Endometrial microvascular endothelial cells (primary cell): ENCODE results near the gene CYTH3. TPM values are rescaled to one million over a fixed set of nuclear protein-coding genes. Genes with fewer than 3 reads are reported as not detected.
"Not testable (repeated sequence)": the region's sequence is repeated elsewhere in the genome, so short reads cannot be mapped to it uniquely, and the experiment has no call there.

Source experiments
- in situ Hi-C: cut with HindIII; loops from 2 replicates; pipeline ENCODE4 v1.10.0; 2017; ENCODE audit warnings: low sequenced_read_pairs, low pct_unique_long_range_greater_than_20kb; ENCODE audit errors: inconsistent ontology term
- total RNA-seq: library from RNA; depleted of rRNA; stranded (reverse); fragments of >200 nt; gene quantifications from one replicate; pipeline ENCODE4 v1.2.3, GENCODE V29; 2015; ENCODE audit errors: inconsistent ontology term

CYTH3 gene, protein sequence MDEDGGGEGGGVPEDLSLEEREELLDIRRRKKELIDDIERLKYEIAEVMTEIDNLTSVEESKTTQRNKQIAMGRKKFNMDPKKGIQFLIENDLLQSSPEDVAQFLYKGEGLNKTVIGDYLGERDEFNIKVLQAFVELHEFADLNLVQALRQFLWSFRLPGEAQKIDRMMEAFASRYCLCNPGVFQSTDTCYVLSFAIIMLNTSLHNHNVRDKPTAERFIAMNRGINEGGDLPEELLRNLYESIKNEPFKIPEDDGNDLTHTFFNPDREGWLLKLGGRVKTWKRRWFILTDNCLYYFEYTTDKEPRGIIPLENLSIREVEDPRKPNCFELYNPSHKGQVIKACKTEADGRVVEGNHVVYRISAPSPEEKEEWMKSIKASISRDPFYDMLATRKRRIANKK
- total RNA-seq: 8.9 TPM

DNA sequence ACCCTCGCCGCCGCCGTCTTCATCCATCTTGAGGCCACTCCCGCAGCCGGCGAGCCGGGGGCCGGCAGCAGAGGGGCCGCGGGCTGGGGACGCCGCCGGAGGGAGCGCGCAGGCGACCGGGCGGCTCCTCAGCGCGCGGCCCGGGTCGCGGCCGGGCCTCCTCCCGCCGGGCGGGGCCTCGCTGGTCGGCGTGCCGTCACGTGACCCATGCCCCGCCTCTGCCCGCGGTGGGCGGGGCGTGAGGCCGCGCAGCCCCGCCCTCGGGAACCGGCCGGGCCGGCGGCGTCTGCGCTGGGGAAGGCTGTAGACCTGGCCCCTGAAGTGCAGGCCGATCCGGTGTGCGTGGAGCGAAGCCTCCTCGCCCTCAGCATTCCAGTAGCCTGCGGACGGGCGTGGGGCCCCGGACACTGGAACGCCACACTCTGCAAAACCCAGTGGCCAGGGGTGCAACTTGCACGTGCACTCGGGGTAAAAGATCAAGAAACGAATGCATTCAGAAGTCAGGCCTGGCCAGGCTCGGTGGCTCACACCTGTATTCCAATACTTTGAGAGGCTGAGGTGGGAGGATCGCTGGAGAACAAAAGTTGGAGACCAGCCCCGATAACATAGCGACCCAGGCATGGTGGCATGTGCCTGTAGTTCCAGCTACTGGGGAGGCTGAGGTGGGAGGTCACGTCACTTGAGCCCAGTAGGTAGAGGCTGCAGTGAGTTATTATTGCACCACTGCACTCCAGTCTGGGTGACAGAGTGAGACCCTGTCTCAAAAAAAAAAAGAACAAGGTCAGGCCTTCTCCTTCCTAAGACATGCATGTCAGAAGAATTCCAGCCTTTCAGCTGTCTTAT, at the start of gene CYTH3:
TSS of gene CYTH3 (minus strand) at position 144 of the 843 bp plus-strand sequence. CDS start at position 27, 117 bp downstream.
- in situ Hi-C loops: no loop called here

GRCh38 chr7:6320791-6321190, 48.4 kb upstream of the CYTH3 start:
- in situ Hi-C loops: no loop called here

DNA sequence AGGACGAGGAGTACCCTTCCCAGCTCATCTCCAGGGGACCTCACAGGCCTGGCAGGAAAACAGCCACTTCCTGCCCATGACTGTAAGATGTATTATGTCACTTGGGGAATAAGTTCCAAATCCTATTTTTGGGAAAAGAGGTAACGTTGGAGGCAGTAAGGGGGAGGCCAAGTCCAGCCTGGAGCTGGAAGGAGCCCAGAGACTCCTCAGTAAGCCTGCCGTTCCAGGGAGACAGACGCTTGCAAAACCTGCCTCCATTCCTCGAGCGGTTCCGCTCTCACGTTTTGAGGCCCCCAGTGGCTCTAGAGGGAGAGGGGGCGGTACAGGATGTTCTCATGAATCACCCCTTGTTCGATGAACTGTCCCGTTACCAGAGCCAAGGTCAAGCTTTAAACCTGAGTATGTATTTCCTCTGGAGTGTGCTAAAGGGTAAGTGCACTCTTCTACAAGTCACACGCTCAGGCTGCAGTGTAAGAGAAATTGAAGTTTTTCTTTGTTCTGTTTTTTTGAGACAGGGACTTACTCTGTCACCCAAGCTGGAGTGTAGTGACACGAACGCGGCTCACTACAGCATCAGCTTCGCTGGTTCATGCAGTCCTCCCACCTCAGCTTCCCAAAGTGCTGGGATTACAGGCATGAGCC, 45.5 kb upstream of the CYTH3 start:
- in situ Hi-C loops: loop anchor here (10.0 kb wide), 1 partner anchor 53 kb away; no protein-coding TSS in a partner anchor

GRCh38 chr7:6316226-6316625, 43.8 kb upstream of the CYTH3 start:
- in situ Hi-C loops: loop anchor here (10.0 kb wide), 1 partner anchor 51 kb away; no protein-coding TSS in a partner anchor

GRCh38 chr7:6315746-6316145, 43.3 kb upstream of the CYTH3 start:
- in situ Hi-C loops: loop anchor here (10.0 kb wide), 1 partner anchor 51 kb away; no protein-coding TSS in a partner anchor

GRCh38 chr7:6310271-6310993, 38.0 kb upstream of the CYTH3 start:
- in situ Hi-C loops: loop anchor here (10.0 kb wide), 1 partner anchor 46 kb away; no protein-coding TSS in a partner anchor

DNA sequence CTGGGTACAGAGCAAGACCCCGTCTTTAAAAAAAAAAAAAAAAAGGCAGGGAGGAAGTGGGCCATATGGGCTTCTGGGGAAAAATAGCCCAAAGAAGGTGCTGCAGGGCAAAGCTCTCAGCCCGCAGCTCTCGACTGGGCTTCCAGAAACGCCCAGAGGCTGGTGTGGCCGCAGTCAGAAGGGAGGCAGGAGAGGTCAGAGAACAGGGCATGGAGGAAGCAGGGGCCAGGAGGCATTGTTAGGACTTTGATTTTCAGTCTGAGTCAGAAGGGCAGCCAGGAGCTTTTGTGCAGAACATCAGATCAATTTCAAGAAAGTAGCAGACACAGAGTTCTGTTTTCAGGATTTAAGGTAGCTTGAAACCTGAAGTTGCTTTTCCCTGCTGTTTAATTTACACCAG, 35.3 kb upstream of the CYTH3 start:
- in situ Hi-C loops: no loop called here

DNA sequence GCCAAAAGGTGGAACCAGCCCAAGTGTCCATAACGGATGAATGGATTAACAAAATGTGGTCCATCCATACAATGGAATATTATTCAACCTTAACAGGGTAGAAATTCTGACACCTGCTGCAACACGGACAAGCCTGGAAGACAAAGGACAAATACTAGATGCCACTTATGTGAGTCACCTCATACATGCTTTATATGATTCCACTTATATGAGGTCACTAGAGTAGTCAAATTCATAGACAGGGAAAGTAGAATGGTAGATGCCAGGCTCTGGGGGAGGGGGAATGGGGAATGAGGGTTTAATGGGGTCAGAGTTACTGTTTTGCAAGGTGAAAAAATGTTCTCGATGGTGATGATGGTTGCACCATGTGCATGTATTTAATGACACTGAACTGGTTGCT, 34.0 kb upstream of the CYTH3 start:
- in situ Hi-C loops: no loop called here

GRCh38 chr7:6305330-6305729, 32.9 kb upstream of the CYTH3 start:
- in situ Hi-C loops: no loop called here

DNA sequence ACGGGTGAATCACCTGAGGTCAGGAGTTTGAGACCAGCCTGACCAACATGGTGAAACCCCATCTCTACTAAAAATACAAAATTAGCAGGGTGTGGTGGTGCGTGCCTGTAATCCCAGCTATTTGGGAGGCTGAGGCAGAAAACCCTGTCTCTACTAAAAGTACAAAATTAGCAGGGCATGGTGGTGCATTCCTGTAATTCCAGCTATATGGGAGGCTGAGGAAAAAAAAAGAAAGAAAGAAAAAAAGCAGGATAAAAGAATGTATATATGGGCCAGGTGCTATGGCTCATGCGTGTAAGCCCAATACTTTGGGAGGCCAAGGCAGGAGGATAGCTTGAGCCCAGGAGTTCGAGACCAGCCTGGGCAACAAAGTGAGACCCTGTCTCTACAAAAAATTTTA, 29.0 kb upstream of the CYTH3 start:
- in situ Hi-C loops: not testable (repeated sequence)

- in situ Hi-C loops: no loop called here
These were observed 27.4 kb upstream of the CYTH3 start for GRCh38 chr7:6299774-6300173.

DNA sequence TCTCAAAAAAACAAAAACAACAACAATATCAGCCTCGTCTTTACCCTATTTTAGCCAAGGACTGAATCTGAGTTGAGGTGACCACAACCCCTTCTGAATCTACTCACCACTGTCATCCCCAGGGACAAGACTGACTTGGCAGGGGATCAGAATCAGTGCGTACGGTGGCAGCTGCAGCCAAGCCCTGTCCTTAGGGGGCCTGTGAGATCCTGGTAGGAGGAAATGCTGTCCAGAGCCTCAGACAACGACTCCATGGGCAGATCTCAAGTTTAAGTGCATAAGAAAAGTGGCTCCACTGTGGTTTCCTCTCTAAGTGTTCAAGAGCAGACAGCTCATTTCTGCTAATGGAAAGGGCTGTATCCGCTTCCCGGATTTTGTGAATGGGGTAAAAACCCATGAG, 22.4 kb upstream of the CYTH3 start:
- in situ Hi-C loops: no loop called here

DNA sequence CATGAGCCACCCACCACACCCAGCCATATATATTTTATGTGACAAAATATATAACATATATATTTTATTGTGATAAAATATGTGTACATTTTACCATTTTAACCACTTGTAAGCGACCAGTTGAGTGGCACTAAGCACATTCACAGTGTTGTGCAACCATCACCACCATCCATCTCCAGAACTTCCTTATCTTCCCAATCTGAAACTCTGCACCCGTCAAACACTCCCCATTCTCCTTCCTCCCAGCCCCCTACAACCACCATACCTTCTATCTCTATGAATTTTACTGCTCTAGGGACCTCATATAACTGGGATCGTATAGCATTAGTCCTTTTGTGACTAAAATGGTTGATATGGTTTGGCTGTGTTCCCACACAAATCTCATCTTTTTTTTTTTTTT, 20.8 kb upstream of the CYTH3 start:
- in situ Hi-C loops: no loop called here

DNA sequence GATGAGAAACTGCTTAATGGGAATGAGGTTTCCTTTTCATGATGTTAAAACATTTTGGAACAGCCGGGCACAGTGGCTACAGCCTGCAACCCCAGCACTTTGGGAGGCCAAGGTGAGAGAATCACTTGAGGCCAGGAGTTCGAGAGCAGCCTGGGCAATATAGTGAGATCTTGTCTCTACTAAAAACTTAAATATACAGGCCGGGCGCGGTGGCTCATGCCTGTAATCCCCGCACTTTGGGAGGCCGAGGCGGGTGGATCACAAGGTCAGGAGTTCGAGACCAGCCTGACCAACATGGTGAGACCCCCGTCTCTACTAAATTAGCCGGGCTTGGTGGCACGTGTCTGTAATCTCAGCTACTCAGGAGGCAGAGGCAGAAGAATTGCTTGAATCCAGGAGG, 19.5 kb upstream of the CYTH3 start:
- in situ Hi-C loops: not testable (repeated sequence)

DNA sequence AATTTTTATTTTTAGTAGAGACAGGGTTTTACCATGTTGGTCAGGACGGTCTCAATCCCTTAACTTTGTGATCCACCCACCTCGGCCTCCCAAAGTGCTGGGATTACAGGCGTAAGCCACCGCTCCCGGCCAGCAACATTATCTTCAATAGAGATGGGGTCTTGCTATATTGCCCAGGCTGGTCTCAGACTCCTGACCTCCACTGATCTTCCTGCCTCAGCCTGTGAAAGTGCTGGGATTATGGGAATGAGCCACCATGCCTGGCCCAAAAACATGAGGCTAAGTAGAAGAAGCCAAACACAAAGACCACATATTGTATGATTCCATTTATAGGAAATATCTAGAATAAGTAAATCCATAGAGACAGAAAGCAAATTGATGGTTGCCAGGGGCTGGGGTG, 19.1 kb upstream of the CYTH3 start:
- in situ Hi-C loops: no loop called here

DNA sequence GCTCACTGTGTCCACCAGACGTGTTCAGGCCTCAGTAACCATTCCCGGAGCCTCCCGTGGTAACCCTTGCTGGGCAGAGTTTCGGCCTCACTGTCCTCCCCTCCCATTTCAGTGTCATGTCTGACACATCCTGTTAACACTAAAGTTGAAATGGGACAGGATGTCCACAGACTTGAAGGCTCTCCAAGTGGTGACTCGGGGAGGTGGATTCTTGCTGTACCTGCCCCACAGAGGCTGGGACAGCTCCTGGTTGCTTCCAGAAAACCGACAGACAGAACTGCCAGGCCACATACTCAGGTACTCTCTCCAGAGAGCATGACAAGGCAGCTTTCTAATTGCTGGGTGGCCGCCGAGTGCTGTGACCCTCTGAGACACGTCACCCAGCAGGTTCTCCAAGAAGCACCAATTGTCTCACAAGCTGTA, 17.9 kb upstream of the CYTH3 start:
- in situ Hi-C loops: no loop called here

GRCh38 chr7:6288270-6288860, 15.9 kb upstream of the CYTH3 start:
- in situ Hi-C loops: no loop called here

DNA sequence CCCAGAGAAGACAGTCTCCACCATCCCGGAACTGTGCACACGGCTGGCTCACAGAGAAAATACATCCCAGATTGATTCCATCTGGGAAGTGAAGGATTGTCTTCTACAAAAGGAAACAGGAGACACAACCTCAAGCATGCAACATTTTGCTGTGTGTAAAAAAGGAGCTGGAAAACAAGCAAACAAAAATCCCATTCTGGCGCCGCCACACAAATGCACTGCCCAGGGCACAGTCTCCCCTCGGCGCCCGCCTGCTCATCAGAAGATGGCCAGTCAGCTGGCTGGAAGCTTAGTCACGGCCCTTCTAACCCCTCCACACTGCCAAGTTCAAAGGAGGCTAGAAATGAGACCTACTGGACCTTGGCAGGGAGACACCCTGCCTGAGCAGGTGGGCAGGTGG, 14.1 kb upstream of the CYTH3 start:
- in situ Hi-C loops: no loop called here
